Measurements from ENCODE around the gene SEMA7A. TPM values are rescaled to one million over a fixed set of nuclear protein-coding genes. Genes with fewer than 3 reads are reported as not detected.
A peak's percentile ranks its signal among the peaks of the same experiment; 100 is the strongest.

SEMA7A gene
- total RNA-seq, 1 donor from 2014 or later = 178 TPM

DNA sequence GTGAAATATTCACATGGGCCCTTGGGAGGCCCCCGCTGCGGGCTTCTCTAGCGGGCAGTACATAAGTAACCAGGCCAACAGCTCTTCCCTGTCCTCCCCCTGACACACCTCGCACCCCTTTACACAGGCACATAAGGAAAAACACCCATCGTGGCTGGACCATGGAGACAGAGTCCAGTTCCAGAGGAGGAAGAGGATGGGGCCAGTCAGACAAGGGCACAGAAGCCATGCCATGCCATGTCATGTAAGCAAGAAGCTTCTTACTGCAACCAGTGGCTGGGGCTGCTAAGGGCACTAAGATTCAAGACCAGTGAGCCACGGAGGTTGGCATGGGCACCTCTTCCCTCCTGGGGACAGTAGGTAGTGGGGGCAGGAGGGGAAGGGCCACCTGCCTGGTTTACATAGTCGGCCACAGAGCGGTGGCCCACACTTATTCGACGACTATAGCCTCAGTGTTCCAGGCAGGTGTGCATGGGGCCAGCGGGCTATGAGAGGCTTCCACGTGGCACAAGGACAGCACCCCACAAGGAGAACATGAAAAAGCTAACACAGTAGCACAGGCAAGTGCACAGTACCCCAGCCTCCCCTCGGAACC, 60.6 kb downstream of the SEMA7A start:
- DNase-seq (no peak), ATAC-seq (ENCODE audit: low read depth) (no peak)
- no peaks in the 10 kb centered on the region for H3K9me3 Mint-ChIP-seq
- TF ChIP-seq, protein P1, sequence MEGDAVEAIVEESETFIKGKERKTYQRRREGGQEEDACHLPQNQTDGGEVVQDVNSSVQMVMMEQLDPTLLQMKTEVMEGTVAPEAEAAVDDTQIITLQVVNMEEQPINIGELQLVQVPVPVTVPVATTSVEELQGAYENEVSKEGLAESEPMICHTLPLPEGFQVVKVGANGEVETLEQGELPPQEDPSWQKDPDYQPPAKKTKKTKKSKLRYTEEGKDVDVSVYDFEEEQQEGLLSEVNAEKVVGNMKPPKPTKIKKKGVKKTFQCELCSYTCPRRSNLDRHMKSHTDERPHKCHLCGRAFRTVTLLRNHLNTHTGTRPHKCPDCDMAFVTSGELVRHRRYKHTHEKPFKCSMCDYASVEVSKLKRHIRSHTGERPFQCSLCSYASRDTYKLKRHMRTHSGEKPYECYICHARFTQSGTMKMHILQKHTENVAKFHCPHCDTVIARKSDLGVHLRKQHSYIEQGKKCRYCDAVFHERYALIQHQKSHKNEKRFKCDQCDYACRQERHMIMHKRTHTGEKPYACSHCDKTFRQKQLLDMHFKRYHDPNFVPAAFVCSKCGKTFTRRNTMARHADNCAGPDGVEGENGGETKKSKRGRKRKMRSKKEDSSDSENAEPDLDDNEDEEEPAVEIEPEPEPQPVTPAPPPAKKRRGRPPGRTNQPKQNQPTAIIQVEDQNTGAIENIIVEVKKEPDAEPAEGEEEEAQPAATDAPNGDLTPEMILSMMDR (IDR thresholded peaks at IDR 0.05) = no peak
- peaks cover 15% of the 10 kb centered on the region for H3K27me3 Mint-ChIP-seq
- no peaks in the 10 kb centered on the region for H3K36me3 Mint-ChIP-seq (ENCODE audit: low read depth)
- intact Hi-C loops (cut with micrococcal nuclease) = loop anchor here (1.0 to 5.0 kb wide), 3 partner anchors 259 to 579 kb away; no protein-coding TSS in a partner anchor
- H3K27ac Mint-ChIP-seq = no peak overlapping the region
- POLR2A ChIA-PET = interaction anchor here (0.6 kb wide), 2 partner anchors 61 to 396 kb away, joined by 7 to 8 read pairs; partner anchors contain the start of gene SEMA7A
- peak overlapping the region; percentile 81 for H3K4me3 Mint-ChIP-seq
- CTCF ChIA-PET = interaction anchor here (1.0 to 8.0 kb wide), 10 partner anchors 9 to 584 kb away, joined by 3 to 77 read pairs (median 5); partner anchors contain the start of gene RPP25
- peaks cover 24% of the 10 kb centered on the region for H3K4me1 Mint-ChIP-seq

DNA sequence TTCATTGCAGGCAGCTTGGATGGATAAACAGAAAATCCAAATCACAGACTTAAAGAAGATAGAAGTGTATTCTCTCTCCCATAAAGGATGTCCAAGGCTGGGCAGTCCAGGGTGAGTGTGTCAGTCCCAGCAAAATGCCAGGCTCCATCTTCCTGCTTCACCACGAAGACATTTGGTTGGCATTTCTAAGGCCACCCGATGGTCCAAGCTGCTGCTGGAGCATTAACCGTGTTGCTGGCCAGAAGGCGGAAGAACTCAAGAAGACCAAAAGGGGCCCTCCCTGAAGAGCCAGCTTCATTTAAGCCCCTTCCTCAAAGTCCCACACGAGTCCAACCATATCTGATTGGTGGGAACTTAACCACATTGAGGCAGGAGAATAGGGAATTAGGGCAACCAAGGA, 63.3 kb downstream of the SEMA7A start:
- no peak for DNase-seq
- Mint-ChIP-seq H3K4me3 (no peak overlapping the region), H3K9me3 (no peaks in the 10 kb centered on the region), H3K4me1 (peaks cover 19% of the 10 kb centered on the region), H3K27me3 (peaks cover 25% of the 10 kb centered on the region), H3K27ac (no peak overlapping the region), H3K36me3 (ENCODE audit: low read depth) (no peaks in the 10 kb centered on the region)
- no peak for ATAC-seq (ENCODE audit: low read depth)
- TF ChIP-seq, protein P1 (IDR thresholded peaks at IDR 0.05) = no peak
- intact Hi-C loops (cut with micrococcal nuclease) = loop anchor here (5.0 kb wide), 1 partner anchor 582 kb away; no protein-coding TSS in a partner anchor
- ChIA-PET POLR2A (no interaction called here), CTCF (interaction anchor here (1.2 to 8.0 kb wide), 3 partner anchors 12 to 580 kb away, joined by 3 to 77 read pairs (median 3); no protein-coding TSS in a partner anchor)

DNA sequence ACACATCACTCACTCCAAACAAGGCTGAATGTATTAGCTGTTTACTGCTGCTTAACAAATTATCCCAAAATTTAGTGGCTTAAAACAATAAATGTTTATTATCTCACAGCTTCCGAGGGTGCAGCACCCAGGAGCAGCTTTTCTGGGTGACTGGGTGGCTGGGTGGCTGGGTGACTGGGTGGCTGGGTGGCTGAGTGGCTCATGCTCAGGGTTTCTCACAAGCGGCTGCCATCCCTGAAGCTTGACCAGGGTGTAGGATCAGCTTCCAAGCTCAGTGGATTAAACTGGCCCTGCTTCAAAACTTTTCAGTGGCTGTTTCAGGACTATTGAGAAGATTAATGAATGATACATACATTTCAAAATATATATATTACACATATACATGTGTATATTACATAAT, 64.0 kb downstream of the SEMA7A start:
- TF ChIP-seq, protein P1 (IDR thresholded peaks at IDR 0.05) = no peak
- POLR2A ChIA-PET = interaction anchor here (0.7 kb wide), 1 partner anchor 684 kb away, joined by 3 read pairs; no protein-coding TSS in a partner anchor
- no peak overlapping the region for H3K4me3 Mint-ChIP-seq
- no peaks in the 10 kb centered on the region for H3K9me3 Mint-ChIP-seq
- H3K4me1 Mint-ChIP-seq = peaks cover 17% of the 10 kb centered on the region
- CTCF ChIA-PET = interaction anchor here (1.2 to 8.0 kb wide), 3 partner anchors 13 to 264 kb away, joined by 3 to 77 read pairs (median 4); no protein-coding TSS in a partner anchor
- ATAC-seq (ENCODE audit: low read depth) (no peak), DNase-seq (no peak)
- intact Hi-C loops (cut with micrococcal nuclease) = loop anchor here (5.0 kb wide), 1 partner anchor 583 kb away; no protein-coding TSS in a partner anchor
- peaks cover 30% of the 10 kb centered on the region for H3K27me3 Mint-ChIP-seq
- H3K27ac Mint-ChIP-seq = no peak overlapping the region
- no peaks in the 10 kb centered on the region for H3K36me3 Mint-ChIP-seq (ENCODE audit: low read depth)

DNA sequence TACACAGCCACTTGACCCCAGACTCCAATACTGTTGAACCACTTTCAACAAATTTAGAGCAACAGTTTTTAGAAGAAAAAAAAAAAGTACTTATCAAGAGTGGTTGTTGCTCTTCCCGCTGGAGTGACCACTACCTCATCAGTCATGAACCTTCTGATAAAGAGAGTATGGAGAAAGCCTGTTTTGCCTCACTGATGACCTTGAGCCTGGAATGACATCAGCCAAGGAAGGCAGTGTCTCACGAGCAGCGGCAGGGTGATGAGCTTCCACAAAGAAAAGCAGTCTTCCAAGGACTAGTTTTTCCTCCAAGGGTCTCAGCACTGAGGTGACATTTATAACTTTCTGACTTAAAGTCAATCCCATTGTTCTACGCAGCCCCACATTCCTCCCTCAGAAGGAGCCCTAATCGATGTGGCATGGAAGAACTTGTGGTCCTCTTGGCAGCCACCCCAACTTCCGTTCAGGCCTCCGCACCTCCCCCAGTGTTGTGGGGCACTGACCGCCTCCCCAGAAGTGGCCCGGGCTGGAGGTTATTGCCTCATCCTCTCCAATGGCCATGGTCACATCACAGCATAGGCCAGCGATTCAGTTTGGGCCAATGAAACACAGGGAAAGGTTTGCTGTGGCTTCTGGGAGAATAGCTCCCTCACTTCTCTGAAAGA, 64.5 kb downstream of the SEMA7A start:
- H3K4me1 Mint-ChIP-seq = peaks cover 11% of the 10 kb centered on the region
- peaks cover 34% of the 10 kb centered on the region for H3K27me3 Mint-ChIP-seq
- ATAC-seq (ENCODE audit: low read depth) (no peak), DNase-seq (no peak)
- TF ChIP-seq, protein P1 (IDR thresholded peaks at IDR 0.05) = no peak
- no peak overlapping the region for H3K4me3 Mint-ChIP-seq
- H3K36me3 Mint-ChIP-seq (ENCODE audit: low read depth) = no peaks in the 10 kb centered on the region
- ChIA-PET CTCF (interaction anchor here (0.6 to 8.0 kb wide), 3 partner anchors 70 to 760 kb away, joined by 3 to 77 read pairs (median 4); no protein-coding TSS in a partner anchor), POLR2A (interaction anchor here (0.7 kb wide), 1 partner anchor 683 kb away, joined by 3 read pairs; no protein-coding TSS in a partner anchor)
- intact Hi-C loops (cut with micrococcal nuclease) = no loop called here
- no peaks in the 10 kb centered on the region for H3K9me3 Mint-ChIP-seq
- no peak overlapping the region for H3K27ac Mint-ChIP-seq

DNA sequence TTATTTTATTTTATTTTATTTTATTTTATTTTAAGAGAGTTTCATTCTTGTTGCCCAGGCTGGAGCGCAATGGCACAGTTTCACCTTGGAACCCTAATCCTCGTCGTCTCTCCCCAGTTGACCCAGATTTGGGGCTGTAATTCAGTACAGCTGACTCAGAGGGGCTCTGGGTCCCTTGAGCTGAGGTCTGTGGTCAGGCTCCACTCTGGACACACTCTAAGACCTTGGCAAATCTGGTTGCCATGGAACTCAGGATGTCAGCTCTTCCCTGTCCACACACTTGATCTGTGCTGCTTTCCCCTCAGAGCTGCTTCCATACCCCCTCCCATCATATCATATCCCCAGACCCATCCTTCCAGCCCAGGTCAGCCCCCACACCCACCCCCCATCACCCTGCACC, 65.6 kb downstream of the SEMA7A start:
- H3K27ac Mint-ChIP-seq = no peak overlapping the region

More for the DNA sequence above, 65.6 kb downstream of the SEMA7A start:
- Mint-ChIP-seq H3K27me3 (peaks cover 37% of the 10 kb centered on the region), H3K4me3 (no peak overlapping the region), H3K4me1 (peaks cover 4% of the 10 kb centered on the region), H3K9me3 (no peaks in the 10 kb centered on the region), H3K36me3 (ENCODE audit: low read depth) (no peaks in the 10 kb centered on the region)
- ChIA-PET POLR2A (no interaction called here), CTCF (no interaction called here)
- TF ChIP-seq, protein P1 (IDR thresholded peaks at IDR 0.05) = no peak
- no peak for ATAC-seq (ENCODE audit: low read depth)
- no peak for DNase-seq
- intact Hi-C loops (cut with micrococcal nuclease) = no loop called here

Data from activated B cell treated with CpG ODN at 0.5 μM for 24 hours (primary cell).